IPS-15b (cell line): ENCODE measurements around the gene THBS4.
"Not testable (repeated sequence)": the region's sequence is repeated elsewhere in the genome, so short reads cannot be mapped to it uniquely, and the experiment has no call there.

Source experiments
- H3K27me3 ChIP-seq: one replicate; pipeline ENCODE4 v1.6.1; 2013; ENCODE audit warnings: low read length; ENCODE audit not compliant: control insufficient read depth, insufficient read depth
- H3K36me3 ChIP-seq: one replicate; pipeline ENCODE4 v1.6.1; 2013; ENCODE audit warnings: low read length; ENCODE audit not compliant: control insufficient read depth, insufficient read depth
- H3K4me1 ChIP-seq: one replicate; pipeline ENCODE4 v1.6.1; 2013; ENCODE audit warnings: mild to moderate bottlenecking, low read length; ENCODE audit not compliant: control insufficient read depth, insufficient read depth
- H3K4me3 ChIP-seq: one replicate; pipeline ENCODE4 v1.5.1; 2013; ENCODE audit warnings: low read depth, low read length
- H3K9ac ChIP-seq: one replicate; pipeline ENCODE4 v1.6.1; 2013; ENCODE audit warnings: low read depth, mild to moderate bottlenecking, low read length
- H3K9me3 ChIP-seq: one replicate; pipeline ENCODE4 v1.6.1; 2013; ENCODE audit warnings: mild to moderate bottlenecking, low read length; ENCODE audit not compliant: control insufficient read depth, insufficient read depth

Gene THBS4

DNA sequence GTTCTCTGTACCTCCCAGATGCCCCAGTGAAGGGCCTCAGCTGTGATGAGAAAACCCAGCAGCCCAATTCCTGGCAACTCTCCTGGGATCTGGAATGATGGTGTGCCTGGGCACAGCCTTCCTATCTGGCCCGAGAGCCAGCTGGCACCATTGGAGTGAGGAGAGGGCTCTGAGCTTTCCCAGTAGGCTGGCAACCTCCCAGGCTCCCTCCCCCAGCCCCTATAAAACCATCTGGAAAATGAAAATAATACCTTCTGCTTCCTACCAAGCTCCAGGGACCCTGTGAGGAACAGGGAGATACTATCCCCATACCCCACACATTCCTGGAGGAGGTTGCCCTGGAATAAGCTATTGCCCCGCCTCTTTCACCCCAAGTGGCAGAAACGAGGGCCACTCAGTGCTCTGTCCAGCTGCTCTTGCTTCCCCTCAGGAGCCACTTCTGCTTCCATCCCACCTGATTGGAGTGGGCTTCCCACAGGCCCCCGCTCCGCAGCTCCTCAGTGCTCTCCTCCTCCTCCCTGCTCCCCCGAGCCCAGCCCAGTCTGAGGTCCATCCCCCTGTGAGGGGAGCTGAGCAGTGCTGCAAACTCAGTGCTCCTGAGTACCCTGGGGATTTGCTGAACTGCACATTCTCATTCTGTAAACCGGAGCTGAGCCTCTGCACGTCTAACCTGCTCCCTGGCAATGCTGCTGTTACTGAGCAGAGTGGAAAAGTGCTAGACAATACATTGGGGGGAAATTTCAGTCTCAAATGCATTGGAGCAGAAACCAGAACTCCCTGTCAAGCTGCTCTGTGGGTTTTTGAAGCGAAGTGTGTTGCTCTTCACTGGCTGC is 74.7 kb downstream of the THBS4 start:
- Histone ChIP-seq H3K4me1 (peaks cover 12% of the 10 kb centered on the region), H3K9me3 (no peaks in the 10 kb centered on the region), H3K27me3 (no peaks in the 10 kb centered on the region), H3K4me3 (no peak overlapping the region), H3K9ac (no peak overlapping the region), H3K36me3 (peaks cover 2% of the 10 kb centered on the region)

- H3K4me3 ChIP-seq, result not testable (repeated sequence)
Measured at GRCh38 chr5:80111376-80111990, 76.3 kb downstream of the THBS4 start.

DNA sequence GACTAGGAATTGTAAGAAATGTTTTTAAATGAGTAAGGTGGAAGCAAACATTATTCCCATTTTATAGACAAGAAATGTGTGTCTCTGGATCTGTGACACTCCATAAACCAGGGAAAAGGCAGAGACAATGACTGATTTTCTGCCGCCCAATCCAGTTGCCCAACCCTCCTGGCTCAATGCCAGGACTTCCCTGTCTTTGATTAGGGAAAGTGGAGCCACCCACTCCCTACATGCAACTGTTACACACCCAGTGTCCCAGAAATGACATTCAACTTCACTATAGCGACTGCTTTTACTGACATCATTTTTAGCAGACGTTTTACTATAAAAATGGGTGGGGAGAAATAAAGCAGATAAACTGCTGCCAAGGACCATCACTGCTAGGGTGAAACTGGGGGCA is 79.7 kb downstream of the THBS4 start:
- H3K9ac ChIP-seq, result no peak overlapping the region
- H3K4me3 ChIP-seq, result no peak overlapping the region
- H3K9me3 ChIP-seq, result no peaks in the 10 kb centered on the region
- H3K27me3 ChIP-seq, result no peaks in the 10 kb centered on the region
- peaks cover 12% of the 10 kb centered on the region for H3K4me1 ChIP-seq
- H3K36me3 ChIP-seq, result peaks cover 2% of the 10 kb centered on the region

More at GRCh38 chr5:80111376-80111990, 76.3 kb downstream of the THBS4 start:
- not testable (repeated sequence) for H3K27me3 ChIP-seq, H3K36me3 ChIP-seq, H3K9me3 ChIP-seq, H3K9ac ChIP-seq
- peaks cover 12% of the 10 kb centered on the region for H3K4me1 ChIP-seq

DNA sequence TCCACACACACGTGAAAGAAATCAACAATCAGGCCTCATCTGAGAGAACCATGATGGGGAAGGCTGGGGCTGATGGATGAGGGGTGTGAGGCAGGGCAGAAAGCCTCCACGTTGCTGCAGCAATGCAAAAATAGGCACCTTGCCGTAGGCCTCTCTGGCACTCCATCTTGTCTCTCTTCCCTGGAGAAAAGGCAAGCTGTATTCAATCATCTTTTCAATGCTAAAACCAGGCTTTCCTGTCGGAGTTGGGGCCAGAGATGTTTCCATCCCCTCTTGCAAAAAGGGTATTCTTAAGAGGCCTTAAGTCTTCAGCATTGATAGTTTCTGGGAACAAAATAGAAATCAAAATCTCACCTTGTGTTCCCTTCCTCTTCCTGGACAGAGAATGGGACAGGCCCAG is 80.9 kb downstream of the THBS4 start:
- no peaks in the 10 kb centered on the region for H3K27me3 ChIP-seq

DNA sequence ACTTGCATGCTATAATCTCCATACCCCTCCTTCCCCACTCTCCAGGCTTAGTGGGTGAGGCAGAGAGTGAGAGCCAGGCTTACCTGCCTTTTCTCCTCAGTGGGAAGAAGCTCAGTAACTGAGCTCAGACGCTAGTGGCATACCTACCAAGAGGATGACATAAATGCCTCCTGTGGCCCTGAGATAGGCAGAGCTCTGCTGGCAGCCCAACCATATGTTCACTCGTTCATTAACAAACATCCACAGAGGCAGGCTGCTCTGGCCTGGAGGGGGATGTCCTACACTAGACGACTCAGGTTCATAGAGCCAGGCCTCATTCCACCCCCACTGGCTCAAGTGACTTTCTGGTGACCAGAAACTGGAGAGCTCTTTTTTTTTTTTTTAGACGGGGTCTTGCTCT is 81.3 kb downstream of the THBS4 start:
- Histone ChIP-seq H3K4me3 (no peak overlapping the region), H3K27me3 (no peaks in the 10 kb centered on the region), H3K9me3 (no peaks in the 10 kb centered on the region), H3K9ac (no peak overlapping the region), H3K4me1 (peaks cover 3% of the 10 kb centered on the region), H3K36me3 (peaks cover 2% of the 10 kb centered on the region)

More for the DNA sequence above, 80.9 kb downstream of the THBS4 start:
- H3K4me1 ChIP-seq, result peaks cover 6% of the 10 kb centered on the region
- no peak overlapping the region for H3K9ac ChIP-seq
- peaks cover 2% of the 10 kb centered on the region for H3K36me3 ChIP-seq
- no peak overlapping the region for H3K4me3 ChIP-seq
- no peaks in the 10 kb centered on the region for H3K9me3 ChIP-seq

GRCh38 chr5:80117446-80117845 is 82.3 kb downstream of the THBS4 start:
- H3K9me3 ChIP-seq, result no peaks in the 10 kb centered on the region

DNA sequence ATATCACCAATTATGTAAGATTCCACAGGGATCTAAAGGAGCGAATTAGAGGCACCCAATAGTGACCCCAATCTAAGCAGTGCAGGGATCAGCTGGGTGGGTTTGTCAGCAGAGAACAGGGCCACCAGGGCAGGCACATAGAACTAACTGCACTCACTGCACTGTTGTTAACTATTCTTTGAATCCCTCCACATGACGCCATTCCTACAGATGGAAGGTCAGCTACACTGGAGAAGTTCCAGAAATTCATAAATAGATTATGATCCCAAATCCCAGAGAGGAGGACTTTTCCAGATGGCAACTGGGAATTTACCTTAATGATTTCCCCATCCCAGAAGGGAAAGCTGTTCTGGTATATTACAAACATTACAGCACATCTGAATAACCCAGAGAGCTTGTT is 84.2 kb downstream of the THBS4 start:
- H3K36me3 ChIP-seq, result no peaks in the 10 kb centered on the region
- H3K4me1 ChIP-seq, result no peaks in the 10 kb centered on the region
- no peak overlapping the region for H3K9ac ChIP-seq
- no peaks in the 10 kb centered on the region for H3K27me3 ChIP-seq
- H3K4me3 ChIP-seq, result no peak overlapping the region
- H3K9me3 ChIP-seq, result no peaks in the 10 kb centered on the region

More at GRCh38 chr5:80117446-80117845, 82.3 kb downstream of the THBS4 start:
- peaks cover 2% of the 10 kb centered on the region for H3K36me3 ChIP-seq
- H3K4me3 ChIP-seq, result no peak overlapping the region
- no peaks in the 10 kb centered on the region for H3K27me3 ChIP-seq
- no peak overlapping the region for H3K9ac ChIP-seq
- no peaks in the 10 kb centered on the region for H3K4me1 ChIP-seq

- Histone ChIP-seq H3K9me3 (peaks cover 3% of the 10 kb centered on the region), H3K9ac (no peak overlapping the region), H3K4me3 (no peak overlapping the region), H3K4me1 (no peaks in the 10 kb centered on the region), H3K27me3 (no peaks in the 10 kb centered on the region), H3K36me3 (no peaks in the 10 kb centered on the region)
Measured at GRCh38 chr5:80122579-80122978, 87.4 kb downstream of the THBS4 start.

GRCh38 chr5:80124121-80124918 is 89.2 kb downstream of the THBS4 start:
- Histone ChIP-seq H3K27me3 (no peaks in the 10 kb centered on the region), H3K9ac (no peak overlapping the region), H3K4me3 (no peak overlapping the region), H3K4me1 (peaks cover 10% of the 10 kb centered on the region), H3K9me3 (peaks cover 3% of the 10 kb centered on the region), H3K36me3 (no peaks in the 10 kb centered on the region)

- Histone ChIP-seq H3K9me3 (peaks cover 3% of the 10 kb centered on the region), H3K4me3 (no peak overlapping the region), H3K27me3 (no peaks in the 10 kb centered on the region), H3K9ac (no peak overlapping the region), H3K36me3 (no peaks in the 10 kb centered on the region), H3K4me1 (peaks cover 10% of the 10 kb centered on the region)
Measured at GRCh38 chr5:80125022-80125961, 90.1 kb downstream of the THBS4 start.

DNA sequence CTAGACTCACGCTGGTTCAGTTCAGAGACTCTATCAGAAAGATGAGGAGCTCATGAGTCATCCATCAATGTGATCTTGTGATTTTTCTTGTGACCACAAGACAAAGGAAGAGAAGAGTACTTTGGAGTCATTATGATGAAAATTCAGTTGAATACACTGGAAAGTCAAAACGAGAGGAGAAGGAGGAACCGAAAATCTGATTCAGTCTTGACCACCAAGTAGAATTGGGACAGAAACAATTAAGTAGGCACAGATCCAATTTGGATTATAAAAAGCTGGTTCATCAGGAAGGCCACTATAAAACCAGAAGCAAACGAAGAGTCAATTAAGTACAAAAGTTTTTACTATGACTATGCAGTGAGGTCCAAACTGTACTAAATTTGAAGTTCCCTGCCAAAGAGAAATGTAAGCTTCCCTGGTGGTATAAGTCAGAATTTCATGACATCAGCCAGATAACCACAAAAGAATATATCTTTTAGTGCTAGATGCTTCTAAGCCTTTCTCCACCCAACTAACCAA is 90.9 kb downstream of the THBS4 start:
- no peaks in the 10 kb centered on the region for H3K27me3 ChIP-seq
- peaks cover 10% of the 10 kb centered on the region for H3K4me1 ChIP-seq
- H3K9me3 ChIP-seq, result peaks cover 3% of the 10 kb centered on the region
- no peak overlapping the region for H3K4me3 ChIP-seq
- H3K36me3 ChIP-seq, result no peaks in the 10 kb centered on the region
- H3K9ac ChIP-seq, result no peak overlapping the region
